ENCODE data around the gene NUMB.

The NUMB gene

GRCh38 chr14:73255693-73256225, 202.6 kb downstream of the NUMB start:
- no peak for DNase-seq
- intact Hi-C loops (cut with DNase I): no loop called here

DNA sequence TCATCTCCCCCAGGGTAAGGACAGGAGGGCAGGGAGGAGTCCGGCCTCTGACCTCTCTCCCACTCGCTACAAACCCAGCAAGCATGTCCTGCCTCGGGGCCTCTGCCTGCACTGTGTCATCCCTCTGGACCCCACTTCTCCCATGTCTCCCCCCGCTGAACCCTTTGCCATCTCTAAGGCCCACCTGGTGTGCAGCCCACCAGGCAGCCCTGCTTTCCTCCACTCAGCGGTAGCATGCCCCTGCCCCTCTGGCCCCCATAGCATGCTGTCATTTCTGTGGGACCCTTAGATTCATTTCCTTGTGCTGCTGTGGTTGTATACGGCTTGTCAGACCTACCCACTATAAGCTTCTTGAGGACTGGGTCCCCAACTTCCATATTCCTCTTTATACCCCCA, 203.3 kb downstream of the NUMB start:
- intact Hi-C loops (cut with DNase I): no loop called here
- DNase-seq: no peak

- intact Hi-C loops (cut with DNase I): no loop called here
- no peak for DNase-seq
These were observed 203.9 kb downstream of the NUMB start for GRCh38 chr14:73254247-73255004.

DNA sequence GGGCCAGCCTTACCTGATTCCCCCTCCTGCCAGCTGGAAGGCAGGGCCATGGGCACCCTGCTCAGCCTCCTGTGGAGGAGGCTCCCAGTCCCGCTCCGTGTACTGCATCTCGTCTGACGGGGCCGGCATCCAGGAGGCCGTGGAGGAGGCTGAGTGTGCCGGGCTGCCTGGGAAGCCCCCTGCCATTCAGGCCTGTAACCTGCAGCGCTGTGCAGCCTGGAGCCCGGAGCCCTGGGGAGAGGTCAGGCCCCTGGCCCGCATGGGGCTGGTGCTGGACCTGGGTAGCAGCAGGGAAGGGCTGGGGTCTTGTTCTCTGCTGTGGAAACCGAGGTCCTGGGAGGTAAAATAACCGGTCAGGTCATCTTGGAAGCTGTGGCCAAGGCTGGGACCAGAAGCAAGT, 204.6 kb downstream of the NUMB start:
- no peak for DNase-seq
- intact Hi-C loops (cut with DNase I): no loop called here

DNA sequence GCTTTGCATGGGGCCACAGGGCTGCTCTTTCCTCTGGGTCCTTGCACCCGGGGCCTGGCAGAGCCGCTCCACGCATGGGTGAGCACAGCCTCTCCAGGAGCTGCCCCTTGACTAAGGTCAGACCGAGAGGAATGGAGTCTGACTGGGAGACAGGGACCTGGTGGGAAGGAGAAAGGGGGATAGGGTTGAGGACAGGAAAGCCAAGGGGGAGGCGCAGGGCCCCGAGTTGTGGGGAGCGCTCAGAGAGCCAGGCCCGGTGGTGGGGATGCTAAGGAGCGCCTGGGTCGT, 205.1 kb downstream of the NUMB start:
- DNase-seq: no peak
- intact Hi-C loops (cut with DNase I): no loop called here

- intact Hi-C loops (cut with DNase I): no loop called here
- no peak for DNase-seq
These were observed 205.6 kb downstream of the NUMB start for GRCh38 chr14:73252491-73253322.

GRCh38 chr14:73251516-73252215, 206.7 kb downstream of the NUMB start:
- intact Hi-C loops (cut with DNase I): no loop called here
- DNase-seq: no peak

DNA sequence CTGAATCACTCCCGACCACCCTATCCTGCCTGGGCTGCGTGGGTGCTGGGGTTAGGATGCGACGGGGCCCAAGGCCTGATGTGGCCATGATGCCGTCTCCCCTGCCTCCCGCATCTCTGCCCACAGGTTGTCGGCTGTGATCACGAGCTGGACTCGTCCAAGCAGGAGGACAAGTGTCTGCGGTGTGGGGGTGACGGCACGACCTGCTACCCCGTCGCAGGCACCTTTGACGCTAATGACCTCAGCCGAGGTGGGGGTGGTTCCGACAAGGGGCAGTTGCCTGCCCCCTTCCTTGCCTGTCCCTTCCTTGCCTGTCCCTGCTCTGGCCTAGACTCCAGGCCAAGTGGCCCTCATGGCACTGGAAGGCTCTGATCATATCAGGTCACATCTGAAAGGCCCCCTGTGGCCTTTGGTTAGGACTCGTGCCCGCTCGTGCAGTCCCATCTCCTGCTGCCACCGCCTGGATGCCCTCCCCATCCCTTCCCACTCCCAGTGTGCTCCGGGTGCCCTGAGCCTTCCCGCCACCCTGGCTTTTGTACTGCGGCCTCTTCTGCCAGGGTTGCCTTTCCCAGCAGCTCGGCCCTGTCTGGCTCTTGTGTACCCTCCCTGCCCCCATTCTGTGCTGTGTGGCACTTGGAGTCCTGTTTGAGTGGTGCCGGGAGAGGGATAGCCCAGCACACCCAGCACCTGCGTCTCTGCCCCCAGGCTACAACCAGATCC, 207.4 kb downstream of the NUMB start:
- intact Hi-C loops (cut with DNase I): no loop called here
- no peak for DNase-seq

GRCh38 chr14:73250317-73250713, 208.0 kb downstream of the NUMB start:
- no peak for DNase-seq
- intact Hi-C loops (cut with DNase I): no loop called here

- DNase-seq: no peak
- intact Hi-C loops (cut with DNase I): no loop called here
These were observed 208.6 kb downstream of the NUMB start for GRCh38 chr14:73249564-73250316.

- intact Hi-C loops (cut with DNase I): no loop called here
These were observed 209.2 kb downstream of the NUMB start for GRCh38 chr14:73249108-73249507.

GRCh38 chr14:73248108-73248868, 210.1 kb downstream of the NUMB start:
- no peak for DNase-seq
- intact Hi-C loops (cut with DNase I): no loop called here

More at GRCh38 chr14:73249108-73249507, 209.2 kb downstream of the NUMB start:
- DNase-seq: no peak

- intact Hi-C loops (cut with DNase I): no loop called here
These were observed 211.8 kb downstream of the NUMB start for GRCh38 chr14:73246387-73247150.

GRCh38 chr14:73245480-73246325, 212.6 kb downstream of the NUMB start:
- intact Hi-C loops (cut with DNase I): no loop called here
- DNase-seq: peak in 3 of 42 donors; percentile 8 to 50 (median 11)

More at GRCh38 chr14:73246387-73247150, 211.8 kb downstream of the NUMB start:
- no peak for DNase-seq

DNA sequence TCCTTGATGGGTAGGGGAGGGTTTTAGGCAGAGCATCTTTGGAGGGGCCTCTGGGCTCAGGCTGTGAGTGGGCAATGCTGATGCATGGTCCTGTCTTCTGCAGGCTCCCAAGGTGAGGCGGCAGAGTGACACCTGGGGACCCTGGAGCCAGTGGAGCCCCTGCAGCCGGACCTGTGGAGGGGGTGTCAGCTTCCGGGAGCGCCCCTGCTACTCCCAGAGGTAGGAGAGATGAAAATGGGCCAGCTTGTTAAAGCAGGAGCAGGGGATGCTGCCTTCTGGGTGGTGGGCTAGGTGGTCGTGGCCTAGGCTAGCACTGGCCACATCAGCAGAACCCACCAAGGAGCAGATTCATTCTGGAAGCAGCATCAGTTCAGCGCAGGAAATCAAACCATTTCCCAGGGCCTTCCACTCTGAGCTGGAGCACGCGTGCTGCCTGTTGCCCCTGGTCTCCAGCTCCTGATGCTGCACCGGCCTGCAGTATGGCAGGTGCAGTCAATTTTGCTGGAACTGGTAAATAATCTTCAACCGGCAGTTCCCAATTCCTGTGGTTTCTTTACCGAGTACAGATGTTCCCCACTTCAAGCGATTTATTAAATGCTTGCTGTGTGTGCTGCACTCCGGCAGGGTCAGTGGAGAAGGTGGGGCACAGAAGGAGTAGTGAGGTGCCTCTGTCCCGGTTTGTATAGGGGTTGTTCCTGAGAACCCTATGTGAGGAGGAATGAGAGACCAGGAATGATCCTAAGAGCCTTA, 213.6 kb downstream of the NUMB start:
- intact Hi-C loops (cut with DNase I): no loop called here
- DNase-seq: no peak
